ENCODE measurements around the gene APOM.

- TF ChIP-seq CTCF (conservative IDR thresholded peaks at IDR 0.05; ENCODE audit: low read depth, low read length) = no peak
- no peak for TF ChIP-seq EZH2 (IDR thresholded peaks at IDR 0.05; ENCODE audit: borderline replicate concordance, low read depth, low read length, poor library complexity, severe bottlenecking)
Observed at GRCh38 chr6:31617010-31617409, 38.7 kb upstream of the APOM start.

Data from A673 (cell line).